HEK293 (cell line): ENCODE data around the gene RFX4.
A peak's percentile ranks its signal among the peaks of the same experiment; 100 is the strongest.

ENCODE experiments used
- CTCF ChIA-PET: fragments of 350-600 bp; formaldehyde crosslinking; extraction: SDS; loops from one replicate; lab custom pipeline; 2021; ENCODE audit warnings: antibody characterized with exemption; lab: Yijun Ruan, JAX
- POLR2A ChIA-PET: fragments of 300-600 bp; formaldehyde crosslinking; extraction: SDS; loops from one replicate; lab custom pipeline; 2020; ENCODE audit warnings: antibody characterized with exemption, inconsistent platforms; lab: Yijun Ruan, JAX
- H3K27ac ChIP-seq: fragments of 200-500 bp; sonication (Bioruptor generic); 2 replicates; pipeline ENCODE4 v1.5.1; 2014; ENCODE audit warnings: low read depth, low read length, control low read depth, inconsistent platforms; ENCODE audit errors: extremely low read depth
- H3K36me3 ChIP-seq, 2 experiments: fragments of 200-500 bp in 1 of 2; sonication (Bioruptor generic) in 1 of 2; 1 replicate in 1 of 2; 2 replicates in 1 of 2; pipeline ENCODE4 v1.5.1; 2014 to 2017; ENCODE audit warnings: inconsistent platforms in 2 of 2, low read length in 2 of 2; ENCODE audit not compliant: control insufficient read depth in 2 of 2, insufficient read depth in 1 of 2
- H3K4me1 ChIP-seq: fragments of 200-500 bp; sonication (Bioruptor generic); 2 replicates; pipeline ENCODE4 v1.5.1; 2014; ENCODE audit warnings: mild to moderate bottlenecking, low read length, inconsistent platforms; ENCODE audit not compliant: control insufficient read depth, insufficient read depth
- H3K4me3 ChIP-seq: 2 replicates; pipeline ENCODE4 v1.5.1; 2011; ENCODE audit warnings: low read depth, mild to moderate bottlenecking, control low read depth, low read length, moderate library complexity
- H3K9me3 ChIP-seq: fragments of 200-500 bp; sonication (Bioruptor generic); 2 replicates; pipeline ENCODE4 v1.5.1; 2014; ENCODE audit warnings: low read depth, low read length, inconsistent platforms; ENCODE audit not compliant: control insufficient read depth, insufficient read depth
- MYNN ChIP-seq: fragments of 450-650 bp; formaldehyde crosslinking; IDR thresholded peaks from 2 replicates; pipeline ENCODE4 v1.5.1; 2016; ENCODE audit warnings: missing biosample characterization, missing genetic modification characterization, borderline replicate concordance
- SP2 ChIP-seq: fragments of 450-650 bp; formaldehyde crosslinking; IDR thresholded peaks from 2 replicates; pipeline ENCODE4 v1.5.1; 2016; ENCODE audit warnings: missing biosample characterization, missing genetic modification characterization
- ZBTB11 ChIP-seq: fragments of 450-650 bp; formaldehyde crosslinking; conservative IDR thresholded peaks from 2 replicates; pipeline ENCODE4 v1.5.1; 2016; ENCODE audit warnings: low read depth, missing biosample characterization, missing genetic modification characterization
- ZIC2 ChIP-seq: fragments of 450-650 bp; formaldehyde crosslinking; IDR thresholded peaks from 2 replicates; pipeline ENCODE4 v1.5.1; 2016; ENCODE audit warnings: missing biosample characterization, missing genetic modification characterization
- ZNF24 ChIP-seq: fragments of 450-650 bp; formaldehyde crosslinking; IDR thresholded peaks from 2 replicates; pipeline ENCODE4 v1.5.1; 2016; ENCODE audit warnings: missing biosample characterization, missing genetic modification characterization
- ZNF274 ChIP-seq, 2 experiments: fragments of 200-500 bp in 1 of 2; fragments of 450-650 bp in 1 of 2; sonication (Bioruptor generic) in 1 of 2; formaldehyde crosslinking in 1 of 2; IDR thresholded peaks; 2 replicates each; pipeline versions ENCODE4 v1.5.1 to v1.6.1; 2014 to 2016; ENCODE audit warnings: borderline replicate concordance in 1 of 2, inconsistent platforms in 1 of 2, low read length in 1 of 2, missing biosample characterization in 1 of 2, missing genetic modification characterization in 1 of 2
- ZNF558 ChIP-seq: fragments of 450-650 bp; formaldehyde crosslinking; IDR thresholded peaks from 2 replicates; pipeline ENCODE4 v1.5.1; 2016; ENCODE audit warnings: missing biosample characterization, missing genetic modification characterization
- TF ChIP-seq, protein P1 (sequence below): fragments of 450-650 bp; formaldehyde crosslinking; IDR thresholded peaks from 2 replicates; pipeline ENCODE4 v1.5.1; 2017; ENCODE audit warnings: missing biosample characterization, missing genetic modification characterization
- TF ChIP-seq, protein P2 (sequence below): fragments of 450-650 bp; formaldehyde crosslinking; IDR thresholded peaks from 2 replicates; pipeline ENCODE4 v1.5.1; 2016; ENCODE audit warnings: missing biosample characterization, missing genetic modification characterization, borderline replicate concordance
- TF ChIP-seq, protein P3 (sequence below): fragments of 450-650 bp; formaldehyde crosslinking; IDR thresholded peaks from 2 replicates; pipeline ENCODE4 v1.5.1; 2016; ENCODE audit warnings: missing biosample characterization, missing genetic modification characterization

RFX4 gene

GRCh38 chr12:106566771-106567170 is 16.0 kb upstream of the RFX4 start (continued):
- TF ChIP-seq, protein P1, sequence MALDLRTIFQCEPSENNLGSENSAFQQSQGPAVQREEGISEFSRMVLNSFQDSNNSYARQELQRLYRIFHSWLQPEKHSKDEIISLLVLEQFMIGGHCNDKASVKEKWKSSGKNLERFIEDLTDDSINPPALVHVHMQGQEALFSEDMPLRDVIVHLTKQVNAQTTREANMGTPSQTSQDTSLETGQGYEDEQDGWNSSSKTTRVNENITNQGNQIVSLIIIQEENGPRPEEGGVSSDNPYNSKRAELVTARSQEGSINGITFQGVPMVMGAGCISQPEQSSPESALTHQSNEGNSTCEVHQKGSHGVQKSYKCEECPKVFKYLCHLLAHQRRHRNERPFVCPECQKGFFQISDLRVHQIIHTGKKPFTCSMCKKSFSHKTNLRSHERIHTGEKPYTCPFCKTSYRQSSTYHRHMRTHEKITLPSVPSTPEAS, result no peak
- TF ChIP-seq ZNF24 (tag by site-specific recombination) (no peak), ZBTB11 (tag by site-specific recombination) (no peak)
- TF ChIP-seq, all 188 proteins: peak for 0

DNA sequence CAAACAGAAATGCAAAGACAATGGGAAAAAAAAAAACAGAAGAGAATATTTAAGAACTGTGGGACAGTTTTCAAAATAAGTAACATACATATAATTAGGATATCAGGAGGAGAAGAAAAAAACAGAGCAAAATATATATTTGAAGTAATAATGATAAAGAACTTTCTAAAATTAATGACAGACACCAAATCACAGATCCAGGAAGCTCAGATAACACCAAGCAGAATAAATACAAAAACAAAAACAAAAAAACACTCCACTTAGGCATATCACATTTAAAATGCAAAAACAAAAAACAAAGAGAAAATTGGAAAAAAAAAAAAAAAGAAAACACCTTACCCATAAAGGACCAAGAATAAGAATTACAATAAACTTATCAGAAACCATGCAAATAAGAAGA is 9.6 kb upstream of the RFX4 start:
- CTCF ChIA-PET, result interaction anchor here (0.8 kb wide), 1 partner anchor 346 kb away, joined by 4 read pairs; no protein-coding TSS in a partner anchor
- no peak overlapping the region for H3K4me3 ChIP-seq
- no peak overlapping the region for H3K27ac ChIP-seq
- H3K36me3 ChIP-seq, result no peaks in the 10 kb centered on the region
- H3K4me1 ChIP-seq, result no peaks in the 10 kb centered on the region
- POLR2A ChIA-PET, result no interaction called here
- no peaks in the 10 kb centered on the region for H3K9me3 ChIP-seq
- no peak for TF ChIP-seq ZNF274 (IDR thresholded peaks at IDR 0.05; ENCODE audit: low read length)
- no peak for TF ChIP-seq ZNF274 (tag by site-specific recombination; IDR thresholded peaks at IDR 0.05; ENCODE audit: borderline replicate concordance)
- TF ChIP-seq ZNF558 (tag by site-specific recombination), result peak; percentile 91
- TF ChIP-seq, protein P2, sequence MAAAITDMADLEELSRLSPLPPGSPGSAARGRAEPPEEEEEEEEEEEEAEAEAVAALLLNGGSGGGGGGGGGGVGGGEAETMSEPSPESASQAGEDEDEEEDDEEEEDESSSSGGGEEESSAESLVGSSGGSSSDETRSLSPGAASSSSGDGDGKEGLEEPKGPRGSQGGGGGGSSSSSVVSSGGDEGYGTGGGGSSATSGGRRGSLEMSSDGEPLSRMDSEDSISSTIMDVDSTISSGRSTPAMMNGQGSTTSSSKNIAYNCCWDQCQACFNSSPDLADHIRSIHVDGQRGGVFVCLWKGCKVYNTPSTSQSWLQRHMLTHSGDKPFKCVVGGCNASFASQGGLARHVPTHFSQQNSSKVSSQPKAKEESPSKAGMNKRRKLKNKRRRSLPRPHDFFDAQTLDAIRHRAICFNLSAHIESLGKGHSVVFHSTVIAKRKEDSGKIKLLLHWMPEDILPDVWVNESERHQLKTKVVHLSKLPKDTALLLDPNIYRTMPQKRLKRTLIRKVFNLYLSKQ, result no peak
- TF ChIP-seq, protein P3, sequence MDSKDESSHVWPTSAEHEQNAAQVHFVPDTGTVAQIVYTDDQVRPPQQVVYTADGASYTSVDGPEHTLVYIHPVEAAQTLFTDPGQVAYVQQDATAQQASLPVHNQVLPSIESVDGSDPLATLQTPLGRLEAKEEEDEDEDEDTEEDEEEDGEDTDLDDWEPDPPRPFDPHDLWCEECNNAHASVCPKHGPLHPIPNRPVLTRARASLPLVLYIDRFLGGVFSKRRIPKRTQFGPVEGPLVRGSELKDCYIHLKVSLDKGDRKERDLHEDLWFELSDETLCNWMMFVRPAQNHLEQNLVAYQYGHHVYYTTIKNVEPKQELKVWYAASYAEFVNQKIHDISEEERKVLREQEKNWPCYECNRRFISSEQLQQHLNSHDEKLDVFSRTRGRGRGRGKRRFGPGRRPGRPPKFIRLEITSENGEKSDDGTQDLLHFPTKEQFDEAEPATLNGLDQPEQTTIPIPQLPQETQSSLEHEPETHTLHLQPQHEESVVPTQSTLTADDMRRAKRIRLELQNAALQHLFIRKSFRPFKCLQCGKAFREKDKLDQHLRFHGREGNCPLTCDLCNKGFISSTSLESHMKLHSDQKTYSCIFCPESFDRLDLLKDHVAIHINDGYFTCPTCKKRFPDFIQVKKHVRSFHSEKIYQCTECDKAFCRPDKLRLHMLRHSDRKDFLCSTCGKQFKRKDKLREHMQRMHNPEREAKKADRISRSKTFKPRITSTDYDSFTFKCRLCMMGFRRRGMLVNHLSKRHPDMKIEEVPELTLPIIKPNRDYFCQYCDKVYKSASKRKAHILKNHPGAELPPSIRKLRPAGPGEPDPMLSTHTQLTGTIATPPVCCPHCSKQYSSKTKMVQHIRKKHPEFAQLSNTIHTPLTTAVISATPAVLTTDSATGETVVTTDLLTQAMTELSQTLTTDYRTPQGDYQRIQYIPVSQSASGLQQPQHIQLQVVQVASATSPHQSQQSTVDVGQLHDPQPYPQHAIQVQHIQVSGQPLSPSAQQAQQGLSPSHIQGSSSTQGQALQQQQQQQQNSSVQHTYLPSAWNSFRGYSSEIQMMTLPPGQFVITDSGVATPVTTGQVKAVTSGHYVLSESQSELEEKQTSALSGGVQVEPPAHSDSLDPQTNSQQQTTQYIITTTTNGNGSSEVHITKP (tag by site-specific recombination), result no peak

GRCh38 chr12:106576848-106577247 is 6.0 kb upstream of the RFX4 start:
- no peaks in the 10 kb centered on the region for H3K9me3 ChIP-seq
- no peak overlapping the region for H3K27ac ChIP-seq
- no peak overlapping the region for H3K4me3 ChIP-seq
- no peaks in the 10 kb centered on the region for H3K4me1 ChIP-seq
- no peak for TF ChIP-seq MYNN (tag by site-specific recombination)
- no peak for TF ChIP-seq SP2
- peak; percentile 65 for TF ChIP-seq ZIC2 (tag by site-specific recombination)
- H3K36me3 ChIP-seq, result no peaks in the 10 kb centered on the region
- POLR2A ChIA-PET, result no interaction called here
- CTCF ChIA-PET, result no interaction called here
